Natural killer cell (primary cell): Measurements from ENCODE around the gene MTUS2. TPM values are rescaled to one million over a fixed set of nuclear protein-coding genes. Genes with fewer than 3 reads are reported as not detected.

Experiments used
- ATAC-seq, 3 donors: fragments of 150-1000 bp in 2 of 3; fragments of 200-7000 bp in 1 of 3; cut with Tn5 transposase; 1 replicate in 1 of 3; 2 replicates in 2 of 3; pipeline ENCODE4 v1.10.0; 2021; ENCODE audit warnings: mild to moderate bottlenecking in 2 of 3, moderate library complexity in 2 of 3
- DNase-seq, 2 donors: peaks; one replicate each; pipeline versions ENCODE4 v3.0.0 to v3.0.0-alpha.2; 2013 to 2021; ENCODE audit warnings: mixed read lengths in 1 of 2
- H3K27ac ChIP-seq: one replicate; pipeline ENCODE4 v1.5.1; 2013; ENCODE audit warnings: mild to moderate bottlenecking, low read length
- H3K27me3 ChIP-seq: one replicate; pipeline ENCODE4 v1.6.1; 2013; ENCODE audit warnings: low read length; ENCODE audit not compliant: control insufficient read depth, insufficient read depth
- H3K36me3 ChIP-seq: one replicate; pipeline ENCODE4 v1.6.1; 2013; ENCODE audit warnings: low read length; ENCODE audit not compliant: control insufficient read depth, insufficient read depth
- H3K4me1 ChIP-seq: one replicate; pipeline ENCODE4 v1.6.1; 2013; ENCODE audit warnings: low read length; ENCODE audit not compliant: control insufficient read depth, insufficient read depth
- H3K4me3 ChIP-seq: one replicate; pipeline ENCODE4 v1.5.1; 2013; ENCODE audit warnings: low read length
- H3K9me3 ChIP-seq: one replicate; pipeline ENCODE4 v1.6.1; 2013; ENCODE audit warnings: low read length; ENCODE audit not compliant: control insufficient read depth, insufficient read depth
- H3K27ac Mint-ChIP-seq, 2 donors: one replicate each; pipeline ENCODE4 v1.8.0; 2022; ENCODE audit warnings: mild to moderate bottlenecking in 2 of 2, mixed read lengths in 2 of 2, moderate library complexity in 1 of 2
- H3K27me3 Mint-ChIP-seq, 2 donors: one replicate each; pipeline ENCODE4 v1.8.0; 2022; ENCODE audit warnings: low read depth in 2 of 2, mixed read lengths in 2 of 2
- H3K36me3 Mint-ChIP-seq: one replicate; pipeline ENCODE4 v1.8.0; 2022; ENCODE audit warnings: mixed read lengths
- H3K4me1 Mint-ChIP-seq, 2 donors: one replicate each; pipeline ENCODE4 v1.8.0; 2022; ENCODE audit warnings: mixed read lengths in 2 of 2
- H3K4me3 Mint-ChIP-seq: one replicate; pipeline ENCODE4 v1.8.0; 2022; ENCODE audit warnings: mild to moderate bottlenecking, moderate library complexity, mixed read lengths
- H3K9me3 Mint-ChIP-seq, 2 donors: one replicate each; pipeline ENCODE4 v1.8.0; 2022; ENCODE audit warnings: mixed read lengths in 2 of 2
- WGBS: methylation state at CpG from one replicate; pipeline ENCODE4 v1.1.7; 2013; ENCODE audit warnings: missing lambda C conversion rate; ENCODE audit not compliant: insufficient coverage; 5-methylcytosine and 5-hydroxymethylcytosine counted together
- intact Hi-C: fragments of 100-400 bp; cut with micrococcal nuclease; formaldehyde crosslinking; loops from one replicate; pipeline ENCODE4 v1.14.2; 2022
- total RNA-seq, 4 donors: library from RNA; stranded (reverse); fragments of 120-200 nt in 1 of 4; gene quantifications; one replicate each; pipeline versions ENCODE4 v1.2.3 to v1.2.4, GENCODE V29; 2013 to 2022
- TF ChIP-seq, protein P1 (sequence below): fragments of 200-600 bp; IDR thresholded peaks from one replicate; pipeline ENCODE4 v1.8.0; 2022; ENCODE audit warnings: antibody characterized with exemption

Gene MTUS2
- total RNA-seq, 3 donors from 2014 or later (not counting 1 experiment from before 2014, with no cell fraction given) = not detected

DNA sequence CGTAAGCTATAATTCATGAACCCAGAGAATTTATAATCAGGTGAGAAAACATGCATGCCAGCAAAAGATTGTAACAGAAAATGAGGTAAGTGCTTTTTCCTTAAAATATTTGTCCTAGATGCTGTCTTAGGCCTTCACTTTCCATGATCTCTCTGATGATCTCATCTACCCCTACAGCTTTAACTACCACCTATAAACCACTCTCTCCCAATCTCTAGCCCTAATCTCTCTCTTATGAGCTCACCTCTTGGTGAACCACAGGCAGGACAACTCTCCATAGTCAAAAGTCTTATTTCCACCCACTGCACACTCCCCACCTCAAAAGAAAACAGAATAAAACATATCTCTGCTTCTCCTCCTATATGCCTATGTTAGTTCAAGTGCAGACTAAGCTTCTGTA is 638.3 kb downstream of the MTUS2 start:
- Histone ChIP-seq H3K27ac (no peak overlapping the region), H3K9me3 (no peaks in the 10 kb centered on the region), H3K27me3 (no peaks in the 10 kb centered on the region), H3K4me3 (no peak overlapping the region), H3K4me1 (no peaks in the 10 kb centered on the region), H3K36me3 (no peaks in the 10 kb centered on the region)
- Mint-ChIP-seq H3K9me3 (no peaks in the 10 kb centered on the region), H3K27ac (no peak overlapping the region), H3K4me3 (no peak overlapping the region), H3K27me3 (peaks cover 9 to 13% of the 10 kb centered on the region in 2 donors), H3K4me1 (no peaks in the 10 kb centered on the region), H3K36me3 (no peaks in the 10 kb centered on the region)
- no peak for ATAC-seq
- no peak for DNase-seq
- TF ChIP-seq, protein P1, sequence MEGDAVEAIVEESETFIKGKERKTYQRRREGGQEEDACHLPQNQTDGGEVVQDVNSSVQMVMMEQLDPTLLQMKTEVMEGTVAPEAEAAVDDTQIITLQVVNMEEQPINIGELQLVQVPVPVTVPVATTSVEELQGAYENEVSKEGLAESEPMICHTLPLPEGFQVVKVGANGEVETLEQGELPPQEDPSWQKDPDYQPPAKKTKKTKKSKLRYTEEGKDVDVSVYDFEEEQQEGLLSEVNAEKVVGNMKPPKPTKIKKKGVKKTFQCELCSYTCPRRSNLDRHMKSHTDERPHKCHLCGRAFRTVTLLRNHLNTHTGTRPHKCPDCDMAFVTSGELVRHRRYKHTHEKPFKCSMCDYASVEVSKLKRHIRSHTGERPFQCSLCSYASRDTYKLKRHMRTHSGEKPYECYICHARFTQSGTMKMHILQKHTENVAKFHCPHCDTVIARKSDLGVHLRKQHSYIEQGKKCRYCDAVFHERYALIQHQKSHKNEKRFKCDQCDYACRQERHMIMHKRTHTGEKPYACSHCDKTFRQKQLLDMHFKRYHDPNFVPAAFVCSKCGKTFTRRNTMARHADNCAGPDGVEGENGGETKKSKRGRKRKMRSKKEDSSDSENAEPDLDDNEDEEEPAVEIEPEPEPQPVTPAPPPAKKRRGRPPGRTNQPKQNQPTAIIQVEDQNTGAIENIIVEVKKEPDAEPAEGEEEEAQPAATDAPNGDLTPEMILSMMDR = no peak
- WGBS = 94% methylated on average over 1 of the region's 1 CpG
- intact Hi-C loops = no loop called here

DNA sequence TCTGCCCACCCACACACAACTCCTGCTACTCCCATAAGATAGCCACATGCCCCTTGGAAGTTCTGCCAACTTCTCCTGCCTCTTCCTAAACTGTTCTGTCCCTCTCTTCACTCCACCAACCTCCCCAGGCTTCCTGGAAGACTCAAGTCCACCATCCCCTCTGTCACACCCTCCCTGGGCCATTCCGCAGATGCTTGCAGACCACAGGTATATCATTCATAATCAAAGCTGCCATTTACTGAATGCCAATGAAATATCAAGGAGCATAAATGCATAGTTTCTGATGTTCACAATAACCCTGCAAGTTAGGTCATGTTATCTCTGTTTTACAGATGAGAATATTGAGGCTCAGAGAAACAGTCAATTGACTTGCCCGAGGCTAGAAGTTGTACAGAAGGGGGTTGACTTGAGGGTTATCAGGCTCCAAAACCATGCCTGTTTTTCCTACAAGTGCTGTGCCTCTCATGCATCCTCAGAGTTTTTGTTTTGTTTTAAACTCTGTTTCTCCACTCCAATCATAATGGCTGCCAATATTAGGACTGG is 639.7 kb downstream of the MTUS2 start:
- DNase-seq = no peak
- Mint-ChIP-seq H3K27ac (no peak overlapping the region), H3K9me3 (no peaks in the 10 kb centered on the region), H3K36me3 (no peaks in the 10 kb centered on the region), H3K27me3 (peaks cover 8 to 13% of the 10 kb centered on the region in 2 donors), H3K4me3 (no peak overlapping the region), H3K4me1 (no peaks in the 10 kb centered on the region)
- no peaks in the 10 kb centered on the region for H3K9me3 ChIP-seq
- 98% methylated on average over 2 of the region's 2 CpGs for WGBS
- H3K36me3 ChIP-seq = no peaks in the 10 kb centered on the region
- H3K4me3 ChIP-seq = no peak overlapping the region
- intact Hi-C loops = no loop called here
- no peaks in the 10 kb centered on the region for H3K4me1 ChIP-seq
- H3K27me3 ChIP-seq = no peaks in the 10 kb centered on the region
- ATAC-seq = no peak
- TF ChIP-seq, protein P1 = no peak
- H3K27ac ChIP-seq = no peak overlapping the region

DNA sequence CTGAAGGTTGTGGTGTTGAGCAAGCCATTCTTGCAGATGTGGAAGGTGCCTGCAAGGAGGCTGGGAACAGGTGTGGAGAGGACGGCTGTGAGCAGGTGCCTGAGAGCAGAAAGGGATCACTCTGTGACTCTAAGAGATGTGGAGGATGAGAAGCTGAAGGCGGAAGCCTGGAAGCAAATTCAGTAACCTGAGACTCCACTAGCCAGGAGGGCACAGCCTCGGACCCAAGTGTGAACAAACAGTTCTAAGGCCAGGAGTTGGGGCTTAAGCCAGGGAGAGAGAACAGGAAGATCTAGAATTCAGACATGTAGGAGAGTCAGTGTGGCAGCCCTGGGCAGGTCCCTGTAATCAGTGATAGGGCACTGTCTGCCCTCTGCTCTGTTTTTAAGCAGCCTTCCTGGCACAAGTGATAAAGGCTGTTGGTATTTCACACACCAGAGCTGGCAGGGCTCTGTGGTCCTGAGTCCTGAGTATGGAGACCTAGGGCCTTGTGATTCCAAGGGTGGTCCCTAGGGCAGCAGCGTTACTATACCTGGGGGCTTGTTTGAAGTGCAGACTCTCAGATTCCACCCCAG is 644.1 kb downstream of the MTUS2 start:
- Mint-ChIP-seq H3K36me3 (no peaks in the 10 kb centered on the region), H3K27me3 (peaks cover 7 to 8% of the 10 kb centered on the region in 2 donors), H3K4me3 (no peak overlapping the region), H3K9me3 (no peaks in the 10 kb centered on the region), H3K4me1 (peaks cover 0 to 6% of the 10 kb centered on the region in 2 donors), H3K27ac (no peak overlapping the region)
- Histone ChIP-seq H3K9me3 (no peaks in the 10 kb centered on the region), H3K27ac (no peak overlapping the region), H3K27me3 (no peaks in the 10 kb centered on the region), H3K36me3 (no peaks in the 10 kb centered on the region), H3K4me3 (no peak overlapping the region), H3K4me1 (no peaks in the 10 kb centered on the region)
- ATAC-seq (no peak), DNase-seq (no peak)
- WGBS = 79% methylated on average over 4 of the region's 4 CpGs
- intact Hi-C loops = no loop called here
- TF ChIP-seq, protein P1 = no peak
